ENCODE measurements around the gene USP11. TPM values are rescaled to one million over a fixed set of nuclear protein-coding genes. Genes with fewer than 3 reads are reported as not detected.

Gene USP11
- total RNA-seq, 1 donor from 2014 or later, result 72.4 TPM

DNA sequence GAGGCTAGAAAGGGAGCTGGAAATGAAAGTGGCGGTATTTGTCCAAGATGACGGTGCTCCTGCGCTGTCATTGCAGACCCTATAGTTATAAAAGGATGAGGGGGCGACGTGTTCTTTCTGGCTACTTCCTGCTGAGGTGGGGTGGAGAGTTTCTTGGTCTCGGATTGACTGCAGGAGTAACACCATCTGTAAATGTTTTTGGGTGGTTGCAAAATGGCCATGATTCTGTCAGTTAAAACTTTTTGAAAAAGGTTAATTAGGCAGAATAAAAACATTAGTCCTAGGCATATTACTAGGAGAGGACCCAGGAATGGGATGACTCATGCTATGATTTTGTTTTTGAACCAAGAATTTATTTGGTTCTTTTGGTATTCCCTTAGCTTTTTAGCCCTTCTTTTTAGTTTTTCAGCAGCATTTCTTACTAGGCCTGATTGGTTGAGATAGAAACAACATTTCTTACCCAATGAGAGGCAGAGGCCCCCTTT, 53.1 kb downstream of the USP11 start:
- DNase-seq (ENCODE audit: extremely low spot score in 2 of 2), result no peak
- intact Hi-C loops (cut with DNase I), result no loop called here
- no peak overlapping the region for H3K27ac ChIP-seq

GRCh38 chrX:47293106-47293505, 60.3 kb downstream of the USP11 start:
- Histone ChIP-seq H3K9me3 (no peaks in the 10 kb centered on the region), H3K4me1 (no peaks in the 10 kb centered on the region), H3K4me3 (no peak overlapping the region), H3K27ac (no peak overlapping the region), H3K27me3 (no peaks in the 10 kb centered on the region), H3K36me3 (no peaks in the 10 kb centered on the region)
- intact Hi-C loops (cut with DNase I), result no loop called here
- no peak for DNase-seq (ENCODE audit: extremely low spot score in 2 of 2)
- TF ChIP-seq POLR2AphosphoS5 (IDR thresholded peaks at IDR 0.05; ENCODE audit: insufficient read depth in 1 of 2, low read depth in 1 of 2) (no peak), POLR2A (IDR thresholded peaks at IDR 0.05) (no peak)

More for the DNA sequence above, 53.1 kb downstream of the USP11 start:
- no peaks in the 10 kb centered on the region for H3K4me1 ChIP-seq
- H3K9me3 ChIP-seq, result no peaks in the 10 kb centered on the region
- H3K27me3 ChIP-seq, result no peaks in the 10 kb centered on the region
- TF ChIP-seq POLR2A (IDR thresholded peaks at IDR 0.05) (no peak), POLR2AphosphoS5 (IDR thresholded peaks at IDR 0.05; ENCODE audit: insufficient read depth in 1 of 2, low read depth in 1 of 2) (no peak), CTCF (IDR thresholded peaks at IDR 0.05) (no peak)
- H3K4me3 ChIP-seq, result no peak overlapping the region
- H3K36me3 ChIP-seq, result no peaks in the 10 kb centered on the region

GRCh38 chrX:47296766-47297365, 64.1 kb downstream of the USP11 start:
- H3K4me3 ChIP-seq, result no peak overlapping the region
- intact Hi-C loops (cut with DNase I), result no loop called here
- no peaks in the 10 kb centered on the region for H3K9me3 ChIP-seq
- H3K4me1 ChIP-seq, result no peaks in the 10 kb centered on the region
- H3K27me3 ChIP-seq, result no peaks in the 10 kb centered on the region
- no peak overlapping the region for H3K27ac ChIP-seq
- no peaks in the 10 kb centered on the region for H3K36me3 ChIP-seq
- DNase-seq (ENCODE audit: extremely low spot score in 2 of 2), result no peak
- TF ChIP-seq CTCF (IDR thresholded peaks at IDR 0.05), result no peak
- TF ChIP-seq POLR2AphosphoS5 (IDR thresholded peaks at IDR 0.05; ENCODE audit: insufficient read depth in 1 of 2, low read depth in 1 of 2), result no peak
- no peak for TF ChIP-seq POLR2A (IDR thresholded peaks at IDR 0.05)

- H3K36me3 ChIP-seq, result no peaks in the 10 kb centered on the region
- intact Hi-C loops (cut with DNase I), result no loop called here
Measured at GRCh38 chrX:47297874-47298273, 65.1 kb downstream of the USP11 start.

More at GRCh38 chrX:47297874-47298273, 65.1 kb downstream of the USP11 start:
- TF ChIP-seq CTCF (IDR thresholded peaks at IDR 0.05) (no peak), POLR2AphosphoS5 (IDR thresholded peaks at IDR 0.05; ENCODE audit: insufficient read depth in 1 of 2, low read depth in 1 of 2) (peak in 1 of 2 donors; percentile 37)
- no peak for DNase-seq (ENCODE audit: extremely low spot score in 2 of 2)
- H3K4me1 ChIP-seq, result no peaks in the 10 kb centered on the region
- H3K27ac ChIP-seq, result no peak overlapping the region
- no peaks in the 10 kb centered on the region for H3K27me3 ChIP-seq
- H3K4me3 ChIP-seq, result no peak overlapping the region
- no peaks in the 10 kb centered on the region for H3K9me3 ChIP-seq

Small RNA genes within 50 kb of the gene (small RNA-seq; reads per million reads assigned to genes)
- not detected for gene RN7SL785P

Other genes with a start within 250 kb of the USP11 start
- 4.7 TPM for gene RGN, start 154.6 kb upstream of the USP11 start, total RNA-seq
- gene NDUFB11, start 88.3 kb upstream of the USP11 start, total RNA-seq, result 63.8 TPM
- gene RBM10, start 87.8 kb upstream of the USP11 start, total RNA-seq, result 32.4 TPM
- 168 TPM for gene UBA1, start 39.2 kb upstream of the USP11 start, total RNA-seq
- 73.9 TPM for gene CDK16, start 14.3 kb upstream of the USP11 start, total RNA-seq
- gene ZNF157, start 137.6 kb downstream of the USP11 start, total RNA-seq, result not detected